ENCODE results near the gene DRAXIN.

Gene DRAXIN

DNA sequence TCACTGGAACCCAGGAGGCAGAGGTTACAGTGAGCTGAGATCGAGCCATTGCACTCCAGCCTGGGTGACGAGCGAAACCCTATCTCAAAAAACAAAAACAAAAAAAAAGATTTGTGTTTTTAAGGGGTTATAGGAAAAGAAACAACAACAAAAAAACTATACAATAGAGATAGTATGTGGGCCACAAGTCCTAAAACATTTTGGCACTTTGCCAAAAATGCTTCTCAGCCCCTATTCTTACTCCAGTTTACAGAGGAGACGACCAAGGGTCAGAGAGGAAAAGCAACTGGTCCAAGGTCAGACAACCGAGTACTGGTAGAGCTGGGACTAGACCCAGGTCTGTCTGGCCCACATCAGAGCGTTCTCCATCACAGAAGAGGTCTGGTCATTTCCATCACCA lies 33.9 kb upstream of the DRAXIN start:
- DNase-seq (ENCODE audit: low spot score) = no peak

DNA sequence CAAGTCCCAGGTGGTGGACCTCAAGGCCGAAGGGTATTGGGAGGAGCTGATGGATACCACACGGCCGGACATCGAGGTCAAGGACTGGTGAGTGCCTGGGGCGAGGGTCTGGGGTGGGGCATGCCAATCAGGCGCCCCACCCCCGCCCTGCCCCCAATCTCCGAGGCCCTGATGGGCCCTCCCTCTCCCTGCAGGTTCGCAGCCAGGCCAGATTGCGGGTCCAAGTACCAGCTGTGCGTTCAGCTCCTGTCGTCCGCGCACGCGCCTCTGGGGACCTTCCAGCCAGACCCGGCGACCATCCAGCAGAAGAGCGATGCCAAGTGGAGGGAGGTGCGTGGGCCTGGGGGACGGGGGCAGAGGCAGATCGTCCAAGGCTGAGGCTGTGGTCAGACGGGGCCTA lies 33.0 kb upstream of the DRAXIN start:
- no peak for DNase-seq (ENCODE audit: low spot score)

DNA sequence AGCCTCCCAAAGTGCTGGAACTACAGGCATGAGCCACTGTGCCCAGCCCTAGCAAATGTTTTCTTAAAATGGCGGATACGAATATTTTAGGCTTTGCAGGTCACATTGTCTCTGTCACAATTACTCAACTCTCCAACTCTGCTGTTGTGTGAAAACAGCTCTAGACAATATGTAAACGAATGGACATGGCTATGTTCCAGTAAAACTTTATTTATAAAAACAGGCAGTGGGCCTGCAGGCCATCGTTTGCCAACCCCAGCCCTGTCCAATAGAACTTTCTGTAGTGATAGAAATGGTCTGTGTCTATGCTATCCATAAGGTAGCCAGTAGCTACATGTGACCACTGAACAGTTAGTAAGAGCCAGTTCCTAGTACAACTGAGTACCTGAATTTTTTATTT lies 31.8 kb upstream of the DRAXIN start:
- DNase-seq (ENCODE audit: low spot score) = no peak

DNA sequence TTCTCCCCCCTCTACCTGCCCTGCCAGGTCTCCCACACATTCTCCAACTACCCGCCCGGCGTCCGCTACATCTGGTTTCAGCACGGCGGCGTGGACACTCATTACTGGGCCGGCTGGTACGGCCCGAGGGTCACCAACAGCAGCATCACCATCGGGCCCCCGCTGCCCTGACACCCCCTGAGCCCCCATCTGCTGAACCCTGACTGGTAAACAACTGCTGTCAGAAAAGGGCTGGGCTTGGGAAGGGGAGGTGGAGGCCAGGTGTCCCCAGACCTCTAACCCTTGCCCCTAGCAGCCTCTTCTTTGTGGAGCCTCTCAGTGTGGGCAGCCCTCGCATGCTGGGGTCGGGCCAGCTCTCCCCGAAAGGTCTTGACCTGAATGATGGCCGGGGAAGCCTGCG lies 30.4 kb upstream of the DRAXIN start:
- no peak for DNase-seq (ENCODE audit: low spot score)

DNA sequence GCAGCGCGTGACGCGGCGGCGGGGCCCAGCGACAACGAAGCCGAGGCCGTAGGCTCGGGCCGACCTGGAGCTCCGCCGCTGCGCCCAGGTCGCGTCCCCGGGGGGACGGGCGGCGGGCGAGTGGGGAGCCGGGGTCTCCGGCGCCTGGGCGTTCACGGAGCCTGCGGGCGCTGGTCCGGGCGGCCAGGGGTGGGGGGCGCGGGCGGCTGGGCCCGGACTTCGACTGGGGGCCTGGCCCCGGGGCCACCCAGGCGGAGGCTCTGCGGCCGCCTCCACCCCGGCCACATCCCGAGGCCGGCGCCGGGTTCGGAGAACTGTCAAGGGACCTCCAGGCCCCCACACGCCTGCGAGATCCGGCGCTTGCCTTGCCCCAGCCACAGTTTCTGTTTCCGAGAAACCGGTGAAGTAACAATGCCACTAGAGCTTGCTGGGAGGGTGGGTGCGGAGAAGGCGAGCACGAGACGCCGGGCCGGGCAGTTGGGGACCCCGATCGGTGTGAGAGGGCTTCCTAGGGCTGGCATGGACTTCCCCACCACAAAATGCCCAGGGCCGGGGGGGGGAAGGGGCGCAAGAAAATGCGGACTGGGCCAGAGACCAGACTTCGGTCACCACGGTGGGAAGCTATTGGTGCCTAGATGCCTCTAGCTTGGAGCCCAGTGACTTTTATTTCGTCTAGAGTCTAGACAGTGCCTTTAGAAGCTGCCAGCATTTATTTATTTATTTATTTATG lies 27.0 kb upstream of the DRAXIN start:
- DNase-seq (ENCODE audit: low spot score) = peak; percentile 70

DNA sequence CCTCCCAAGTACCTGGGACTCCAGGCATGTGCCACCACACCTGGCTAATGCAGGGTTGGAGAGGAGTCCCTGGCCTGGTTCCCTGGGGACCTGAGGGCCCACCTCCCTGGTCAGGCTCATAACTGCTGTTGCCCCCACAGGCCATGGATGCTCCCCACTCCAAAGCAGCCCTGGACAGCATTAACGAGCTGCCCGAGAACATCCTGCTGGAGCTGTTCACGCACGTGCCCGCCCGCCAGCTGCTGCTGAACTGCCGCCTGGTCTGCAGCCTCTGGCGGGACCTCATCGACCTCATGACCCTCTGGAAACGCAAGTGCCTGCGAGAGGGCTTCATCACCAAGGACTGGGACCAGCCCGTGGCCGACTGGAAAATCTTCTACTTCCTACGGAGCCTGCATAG lies 23.0 kb upstream of the DRAXIN start:
- DNase-seq (ENCODE audit: low spot score) = no peak

DNA sequence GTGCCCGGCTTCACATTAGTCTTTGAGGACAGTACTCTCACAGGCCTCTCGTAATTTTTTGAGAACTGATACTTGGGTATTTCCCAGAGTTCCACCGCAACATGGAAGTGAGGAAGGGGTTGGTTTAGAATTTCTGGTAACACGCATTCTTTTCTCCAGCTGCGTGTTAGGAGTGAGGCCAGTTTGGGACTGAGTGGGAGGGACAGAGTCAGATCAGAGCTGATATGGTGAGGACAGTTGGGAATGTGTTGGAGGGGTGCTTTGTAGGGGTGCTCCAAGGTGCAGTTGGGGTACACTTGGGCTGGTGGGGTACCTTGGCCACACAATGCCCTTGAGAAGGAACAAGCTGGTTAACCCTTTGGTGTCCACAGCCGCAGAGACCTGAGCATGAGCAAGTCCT lies 20.8 kb upstream of the DRAXIN start:
- no peak for DNase-seq (ENCODE audit: low spot score)

DNA sequence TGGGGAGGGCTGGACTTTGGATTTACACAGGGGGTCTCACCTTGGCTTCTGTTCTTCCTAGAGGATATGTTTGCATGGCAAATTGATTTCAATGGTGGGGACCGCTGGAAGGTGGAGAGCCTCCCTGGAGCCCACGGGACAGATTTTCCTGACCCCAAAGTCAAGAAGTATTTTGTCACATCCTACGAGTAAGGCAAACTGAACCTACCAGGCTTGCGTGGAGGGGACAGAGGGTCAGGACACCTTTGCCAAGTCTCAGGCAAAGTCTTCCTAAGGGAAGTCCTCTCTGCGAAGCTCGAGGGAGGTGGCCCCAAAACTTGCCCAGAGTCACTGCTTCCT lies 20.3 kb upstream of the DRAXIN start:
- DNase-seq (ENCODE audit: low spot score) = no peak

DNA sequence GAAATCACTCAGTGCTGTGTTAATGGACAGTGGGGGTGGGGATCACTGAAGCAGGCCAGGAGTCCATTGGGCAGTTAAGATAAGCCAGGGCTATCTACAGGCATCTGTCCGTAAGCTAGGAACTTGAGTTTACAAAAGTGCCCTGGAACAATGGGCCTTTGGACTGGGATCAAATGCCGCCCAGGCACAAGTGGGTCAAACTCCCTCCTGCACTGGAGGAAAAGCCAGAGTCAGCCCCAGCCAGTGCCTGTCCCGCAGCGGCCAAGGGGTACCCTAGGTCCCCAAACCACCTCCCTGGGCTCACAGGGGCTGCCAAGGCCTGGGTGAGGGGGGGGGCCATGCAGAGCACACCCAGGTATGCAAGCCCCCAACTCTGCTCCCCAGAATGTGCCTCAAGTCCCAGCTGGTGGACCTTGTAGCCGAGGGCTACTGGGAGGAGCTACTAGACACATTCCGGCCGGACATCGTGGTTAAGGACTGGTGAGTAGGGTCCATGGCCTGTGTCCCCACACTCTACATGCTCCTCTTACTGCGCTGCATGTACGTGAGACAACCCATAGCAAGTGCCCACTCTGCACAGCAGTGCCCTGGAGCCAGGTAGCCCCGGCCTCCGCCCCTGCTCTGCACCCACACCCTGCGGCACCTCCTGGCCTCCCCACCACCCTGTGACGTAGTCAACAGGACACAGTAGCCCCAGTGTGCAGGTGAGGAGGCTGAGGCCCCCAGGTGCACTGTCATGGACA lies 19.8 kb upstream of the DRAXIN start:
- DNase-seq (ENCODE audit: low spot score) = no peak

DNA sequence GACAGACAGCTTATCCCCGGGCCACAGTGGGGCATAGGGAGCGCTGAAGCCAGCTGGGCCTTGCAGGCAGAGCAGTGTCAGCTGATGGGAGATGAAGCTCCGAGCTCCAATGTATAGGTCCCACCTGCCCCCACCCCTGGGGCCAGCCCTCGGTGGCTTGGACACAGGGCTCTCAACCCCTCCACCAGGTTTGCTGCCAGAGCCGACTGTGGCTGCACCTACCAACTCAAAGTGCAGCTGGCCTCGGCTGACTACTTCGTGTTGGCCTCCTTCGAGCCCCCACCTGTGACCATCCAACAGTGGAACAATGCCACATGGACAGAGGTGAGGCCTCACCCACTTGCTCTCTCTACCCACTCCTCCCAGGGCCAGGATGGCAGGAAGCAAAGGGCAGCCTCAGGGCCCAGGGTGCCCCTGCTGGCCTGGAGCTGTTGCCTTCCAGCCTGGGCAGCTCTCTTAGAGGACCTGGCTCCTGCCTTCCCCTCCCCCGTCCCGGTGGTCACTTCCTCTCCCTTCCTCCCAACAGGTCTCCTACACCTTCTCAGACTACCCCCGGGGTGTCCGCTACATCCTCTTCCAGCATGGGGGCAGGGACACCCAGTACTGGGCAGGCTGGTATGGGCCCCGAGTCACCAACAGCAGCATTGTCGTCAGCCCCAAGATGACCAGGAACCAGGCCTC lies 18.3 kb upstream of the DRAXIN start:
- no peak for DNase-seq (ENCODE audit: low spot score)

DNA sequence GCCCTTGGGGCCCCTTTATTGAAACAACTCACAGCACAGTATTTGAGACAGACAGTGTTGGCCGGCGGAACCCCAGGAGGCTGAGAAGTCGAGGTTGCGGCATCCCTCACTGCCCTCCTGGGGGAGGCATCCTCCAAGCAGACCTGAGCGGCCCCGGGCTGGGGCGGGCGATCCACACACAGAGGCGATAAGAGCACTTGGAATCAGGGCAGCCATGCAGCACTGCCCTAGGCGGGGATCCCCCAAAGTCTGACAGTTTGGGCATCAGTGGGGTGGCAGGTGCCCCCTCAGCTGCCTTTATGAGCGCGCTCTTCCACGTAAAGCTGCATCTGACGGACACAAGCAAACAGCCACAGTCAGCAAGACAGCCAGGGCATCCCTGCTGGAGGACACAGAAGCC lies 17.0 kb upstream of the DRAXIN start:
- DNase-seq (ENCODE audit: low spot score) = no peak

DNA sequence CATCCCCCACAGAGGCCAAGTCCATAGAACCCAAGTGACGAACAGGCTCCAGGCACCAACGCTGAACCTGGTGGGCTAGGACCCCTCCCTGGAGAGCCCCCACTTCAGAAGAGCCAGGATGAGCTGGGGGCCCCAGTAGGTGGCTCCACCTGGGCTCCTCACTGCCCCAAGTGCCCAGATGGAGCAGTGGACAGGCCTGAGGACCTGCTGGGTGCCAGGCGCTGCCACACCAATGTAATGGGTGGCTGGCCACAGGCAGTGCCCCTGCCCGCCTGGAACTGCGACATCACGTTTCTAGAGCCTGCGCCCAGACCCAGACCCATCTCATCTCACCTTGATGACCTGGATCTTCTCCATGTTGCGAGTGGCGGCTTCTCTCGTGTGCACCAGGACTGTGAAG lies 16.2 kb upstream of the DRAXIN start:
- no peak for DNase-seq (ENCODE audit: low spot score)

DNA sequence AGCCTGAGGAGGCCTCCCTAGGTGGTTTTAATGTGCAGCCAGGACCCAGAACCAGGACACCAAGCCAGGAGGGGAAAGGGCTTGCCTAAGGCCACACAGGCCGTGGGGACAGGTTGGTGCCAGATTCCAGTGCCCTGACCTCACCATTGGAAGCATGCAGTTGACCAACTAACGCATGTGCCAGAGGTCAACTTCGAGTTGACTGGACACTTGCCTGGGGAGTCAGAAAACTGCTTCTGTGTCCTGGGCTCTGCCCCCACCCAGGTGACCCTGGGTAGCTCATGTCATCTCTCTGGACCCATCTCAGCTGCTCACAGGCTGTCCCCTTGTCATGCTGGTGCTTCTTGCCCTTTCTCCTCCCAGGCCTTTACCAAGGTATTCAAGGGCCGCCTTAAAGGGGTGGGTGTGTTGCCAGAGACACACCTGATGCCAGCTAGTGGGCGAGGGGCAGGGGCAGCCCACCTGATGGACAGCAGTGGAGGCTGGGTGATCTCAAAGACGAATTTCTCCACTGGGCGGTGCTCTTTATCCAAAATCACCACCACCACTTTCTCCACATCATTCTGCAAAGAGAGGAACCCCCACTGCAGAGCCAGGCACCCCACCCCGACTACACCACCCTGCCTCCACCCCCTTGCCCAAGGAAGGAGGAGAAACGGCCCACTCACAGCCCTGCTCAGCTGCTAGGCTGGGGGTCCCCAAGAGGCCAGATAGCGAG lies 15.0 kb upstream of the DRAXIN start:
- no peak for DNase-seq (ENCODE audit: low spot score)

DNA sequence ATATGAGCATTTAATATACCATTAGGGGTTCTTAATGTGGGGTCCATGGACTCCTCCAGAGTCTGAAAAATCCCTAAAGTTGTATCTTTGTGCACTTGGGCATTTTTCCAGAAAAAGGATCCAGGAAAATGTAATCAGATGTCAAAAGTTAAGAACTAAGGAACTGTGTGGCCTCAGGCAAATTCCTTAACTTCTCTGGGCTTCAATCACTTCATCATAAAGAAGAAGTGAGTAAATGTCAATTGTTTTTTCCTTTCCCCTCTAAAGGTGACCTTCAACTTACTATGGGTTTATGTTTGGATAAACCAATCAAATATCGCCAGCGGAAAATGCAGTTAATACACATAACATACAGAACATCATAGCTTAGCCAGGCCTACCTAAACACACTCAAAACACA lies 13.1 kb upstream of the DRAXIN start:
- DNase-seq (ENCODE audit: low spot score) = no peak

DNA sequence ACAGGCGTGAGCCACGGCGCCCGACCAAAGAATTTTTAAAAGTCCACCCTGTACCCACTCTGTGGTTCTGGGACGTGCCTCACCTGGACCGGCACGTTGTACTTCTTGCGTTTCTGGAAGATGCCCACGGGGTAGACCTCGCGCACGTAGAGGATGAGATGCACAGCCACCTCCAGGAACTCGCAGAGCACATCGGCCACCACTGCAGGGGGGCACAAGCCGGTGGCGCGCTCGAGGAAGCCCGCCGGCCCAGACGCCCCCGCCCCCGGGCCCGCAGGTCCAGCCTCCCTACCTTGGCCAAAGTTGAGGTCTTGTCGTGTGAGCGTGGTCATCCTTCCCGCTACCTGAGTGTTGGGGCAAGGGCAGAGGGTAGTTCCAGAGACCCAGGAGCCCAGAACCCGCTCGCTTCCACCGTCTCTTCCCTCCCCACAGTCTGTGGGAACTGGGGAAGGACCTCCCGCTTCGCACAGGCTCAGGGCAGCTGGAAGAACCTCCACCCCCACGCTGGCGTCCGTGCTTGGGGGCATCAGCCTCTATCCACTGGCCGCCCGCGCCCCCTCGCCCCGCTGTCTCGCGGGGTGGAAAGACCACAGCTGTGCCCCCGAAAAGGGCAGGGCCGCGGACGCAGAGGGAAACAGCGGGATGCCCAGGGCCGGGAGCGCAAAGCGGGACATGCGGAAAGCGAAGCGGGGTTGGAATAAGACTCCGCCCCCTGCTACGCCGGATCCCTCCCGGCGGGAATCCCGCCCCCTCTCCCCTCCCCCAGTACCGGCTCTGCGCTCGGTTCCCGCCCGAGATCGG lies 11.0 kb upstream of the DRAXIN start:
- no peak for DNase-seq (ENCODE audit: low spot score)

DNA sequence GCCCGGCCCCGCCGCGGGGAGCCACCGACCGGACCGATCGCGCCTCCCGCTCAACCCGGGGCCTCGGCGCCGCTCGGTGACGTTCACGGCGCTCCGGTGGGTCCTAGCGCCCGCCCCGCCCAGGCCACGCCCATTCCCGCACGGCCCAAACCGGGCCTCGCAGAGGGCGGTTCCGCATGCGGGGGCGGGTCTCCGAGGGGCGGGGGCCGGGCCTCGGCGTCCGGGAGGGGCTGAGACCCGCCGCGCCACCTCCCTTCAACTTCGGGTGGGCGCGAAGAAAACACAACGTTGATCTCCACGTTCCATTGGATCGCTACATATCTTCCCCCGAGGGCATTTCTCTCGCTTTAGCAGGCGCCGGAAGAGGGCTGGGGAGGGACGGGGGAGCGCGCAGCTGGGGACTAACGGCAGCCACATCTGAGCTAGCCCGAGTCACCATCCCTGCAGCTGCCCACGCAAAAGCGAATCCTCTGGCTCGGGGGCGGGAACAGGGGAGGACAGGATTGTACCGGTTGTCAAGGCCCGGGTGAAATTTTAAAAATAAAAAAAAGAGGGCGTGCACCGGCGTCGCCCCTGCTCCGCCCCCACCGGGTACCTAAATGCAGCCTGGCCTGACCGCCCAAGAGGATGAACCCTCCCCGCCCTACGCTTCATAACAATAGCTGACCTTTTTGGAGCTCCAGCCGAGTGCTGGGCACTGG lies 10.3 kb upstream of the DRAXIN start, which contains the start of gene MAD2L2:
TSS of gene MAD2L2 (minus strand) at position 78 of the 701 bp plus-strand sequence. CDS start 547 bp downstream, outside the sequence.
- DNase-seq (ENCODE audit: low spot score) = peak; percentile 98

DNA sequence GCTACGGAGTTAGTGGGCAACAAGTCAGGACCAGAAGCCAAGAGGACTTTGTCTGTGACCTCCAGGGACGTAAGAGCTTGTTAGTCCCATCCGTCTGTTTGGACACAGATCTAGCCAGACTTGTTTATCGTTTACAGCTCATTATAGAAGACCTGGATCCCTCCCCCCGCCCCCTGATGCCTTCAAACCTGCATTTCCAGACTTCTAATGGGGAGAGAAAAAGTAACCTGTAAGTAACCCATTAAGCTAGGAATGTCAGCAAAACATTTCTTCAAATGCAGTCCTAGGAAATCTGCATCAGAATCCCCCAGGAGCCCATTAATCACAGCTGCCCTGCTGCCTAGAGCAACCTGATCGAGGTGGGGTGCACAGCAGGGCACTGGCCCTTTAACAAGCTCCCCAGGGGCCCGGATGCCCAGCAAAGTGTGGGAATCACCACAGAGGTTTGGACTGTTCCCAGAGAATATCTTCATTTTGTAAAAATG lies 9.2 kb upstream of the DRAXIN start:
- no peak for DNase-seq (ENCODE audit: low spot score)

DNA sequence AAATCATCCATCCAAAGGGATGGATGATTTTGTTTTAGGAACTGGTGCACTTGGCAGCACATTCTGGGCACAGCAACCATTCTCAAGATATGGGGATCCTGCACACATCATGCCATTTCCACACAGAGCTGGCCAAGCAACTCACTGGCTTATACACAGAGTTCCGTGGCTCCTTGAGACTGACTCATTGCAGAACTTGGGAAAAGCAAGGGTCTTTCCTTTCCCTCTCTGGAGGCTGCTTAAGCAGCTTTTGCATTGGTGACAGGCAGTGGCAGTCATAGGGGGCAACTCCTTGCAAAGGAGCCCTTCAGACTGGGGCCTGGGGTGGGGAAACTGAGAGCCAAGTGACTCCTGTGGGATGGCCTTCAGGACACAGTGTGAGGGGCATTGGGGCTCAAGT lies 8.7 kb upstream of the DRAXIN start:
- DNase-seq (ENCODE audit: low spot score) = no peak

DNA sequence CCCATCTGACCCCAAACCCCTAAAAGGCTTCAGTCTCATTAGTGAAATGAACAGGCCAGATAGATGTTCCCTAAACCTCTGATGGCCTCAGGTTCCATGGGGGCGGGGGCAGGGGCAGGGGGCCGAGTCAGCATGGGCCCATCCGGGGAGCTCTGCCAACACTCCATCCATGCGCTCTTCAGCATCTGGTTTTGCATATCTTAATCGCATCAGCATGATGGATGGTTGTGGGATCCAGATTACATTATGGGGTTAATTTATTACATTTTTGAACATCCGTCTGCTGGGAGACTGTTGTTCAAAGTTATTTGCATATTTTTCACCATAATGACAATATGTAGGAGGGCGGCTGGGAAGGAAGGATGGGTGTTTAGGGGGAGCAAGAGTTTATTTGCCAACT lies 7.4 kb upstream of the DRAXIN start:
- no peak for DNase-seq (ENCODE audit: low spot score)

DNA sequence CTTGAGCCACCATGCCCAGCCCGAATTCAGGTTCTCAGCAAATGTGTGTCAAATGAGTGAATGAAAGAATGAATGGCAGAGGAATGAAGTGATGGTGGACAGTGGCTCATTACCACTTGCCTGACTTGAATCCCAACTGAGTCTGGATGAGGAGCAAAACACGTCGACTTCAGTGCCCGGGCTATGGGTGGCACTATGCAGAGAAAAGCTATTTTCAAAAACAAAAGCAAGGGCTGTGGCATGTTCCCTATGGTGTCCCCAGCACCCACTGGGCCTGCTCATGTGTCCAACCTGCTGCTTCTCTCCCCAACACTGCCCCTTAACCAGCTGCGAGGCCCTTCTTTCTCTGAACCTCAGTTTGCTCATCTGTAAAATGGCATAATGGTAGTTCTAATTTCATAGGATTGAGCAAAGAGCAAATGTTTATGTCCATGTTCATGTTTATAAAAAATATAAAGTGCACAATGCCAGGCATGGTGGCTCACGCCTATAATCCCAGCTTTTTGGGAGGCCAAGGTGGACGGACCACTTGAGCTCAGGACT lies 6.2 kb upstream of the DRAXIN start:
- DNase-seq (ENCODE audit: low spot score) = no peak

DNA sequence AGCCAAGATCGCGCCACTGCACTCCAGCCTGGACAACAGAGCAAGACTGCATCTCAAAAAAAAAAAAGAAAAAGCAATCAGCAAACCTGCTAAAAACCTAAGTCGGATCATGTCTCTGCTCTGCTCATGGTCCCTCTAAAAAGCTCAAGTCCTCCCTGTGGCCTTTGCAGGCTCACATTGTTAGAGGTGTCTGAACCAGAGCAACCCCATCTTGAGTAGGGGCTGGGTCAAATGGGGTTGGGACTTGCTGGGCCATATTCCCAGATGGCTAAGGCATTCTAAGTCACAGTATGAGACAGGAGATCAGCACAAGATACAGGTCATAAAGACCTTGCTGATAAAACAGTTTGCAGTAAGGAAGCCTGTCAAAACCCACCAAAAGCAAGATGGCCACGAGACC lies 3.0 kb upstream of the DRAXIN start:
- no peak for DNase-seq (ENCODE audit: low spot score)

All from GM03348 (cell line).